NT2/D1 (cell line): ENCODE data around the gene LHFPL3.

Experiments
- SUZ12 ChIP-seq: IDR thresholded peaks from 2 replicates; pipeline ENCODE4 v1.6.1; 2011; ENCODE audit not compliant: insufficient read length, insufficient read depth; ENCODE audit errors: extremely low read depth
- YY1 ChIP-seq: IDR thresholded peaks from 2 replicates; pipeline ENCODE4 v1.6.1; 2011; ENCODE audit not compliant: insufficient read length, insufficient read depth
- ZNF274 ChIP-seq: IDR thresholded peaks from 2 replicates; pipeline ENCODE4 v1.6.1; 2011; ENCODE audit warnings: mild to moderate bottlenecking, low read depth, low read length

DNA sequence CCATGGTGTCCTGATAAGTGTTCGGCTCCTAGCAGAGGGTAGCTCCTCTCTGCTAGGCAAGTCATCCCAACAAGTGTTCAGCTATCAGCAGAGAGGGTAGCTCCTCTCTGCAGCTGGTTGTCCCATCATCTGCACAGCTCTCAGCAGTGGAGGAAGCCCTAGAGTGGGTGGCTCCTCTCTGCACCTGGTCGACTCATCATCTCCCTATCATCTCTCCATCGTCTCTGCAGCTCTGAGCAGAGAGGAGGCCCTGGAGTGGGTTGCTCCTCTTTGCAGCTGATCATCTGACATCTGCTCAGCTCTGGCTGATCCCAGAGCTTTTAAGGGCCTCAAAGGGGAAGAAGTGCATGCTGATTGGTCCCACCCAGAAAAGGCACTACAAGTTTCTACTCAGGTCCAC is 485.7 kb downstream of the LHFPL3 start:
- TF ChIP-seq SUZ12 (no peak), ZNF274 (no peak), YY1 (no peak)
